CD4-positive, alpha-beta T cell treated with Interleukin-6 for 4 hours (primary cell): ENCODE results near the gene RGS14.

ENCODE experiments used
- DNase-seq: peaks from one replicate; pipeline ENCODE4 v3.0.0-alpha.2; 2020; ENCODE audit warnings: mixed read lengths

RGS14 gene

GRCh38 chr5:177383181-177383580, 25.5 kb downstream of the RGS14 start:
- DNase-seq: no peak

- no peak for DNase-seq
These were observed 26.4 kb downstream of the RGS14 start, which contains the start of gene SLC34A1 for GRCh38 chr5:177384134-177384533. TSS of gene SLC34A1 (plus strand) at chr5:177384434. CDS start at chr5:177385742, 1,308 bp downstream.

GRCh38 chr5:177385720-177386119, 28.0 kb downstream of the RGS14 start:
- DNase-seq: no peak

- no peak for DNase-seq
These were observed 28.8 kb downstream of the RGS14 start for GRCh38 chr5:177386542-177386941.

GRCh38 chr5:177387405-177387804, 29.7 kb downstream of the RGS14 start:
- no peak for DNase-seq

- no peak for DNase-seq
These were observed 30.9 kb downstream of the RGS14 start for GRCh38 chr5:177388521-177389052.

GRCh38 chr5:177389241-177390169, 31.8 kb downstream of the RGS14 start:
- DNase-seq: peak; percentile 69

- peak; percentile 92 for DNase-seq
These were observed 32.9 kb downstream of the RGS14 start for GRCh38 chr5:177390363-177391300.

GRCh38 chr5:177392765-177393164, 35.0 kb downstream of the RGS14 start:
- DNase-seq: no peak

GRCh38 chr5:177393206-177393765, 35.6 kb downstream of the RGS14 start:
- no peak for DNase-seq

GRCh38 chr5:177393990-177394389, 36.3 kb downstream of the RGS14 start:
- no peak for DNase-seq

GRCh38 chr5:177396078-177396477, 38.4 kb downstream of the RGS14 start:
- no peak for DNase-seq

- DNase-seq: no peak
These were observed 39.1 kb downstream of the RGS14 start for GRCh38 chr5:177396807-177397206.

- no peak for DNase-seq
These were observed 40.2 kb downstream of the RGS14 start for GRCh38 chr5:177397875-177398390.

GRCh38 chr5:177399997-177400868, 42.5 kb downstream of the RGS14 start, which contains the start of gene PFN3:
TSS of gene PFN3 (minus strand) at chr5:177400661. CDS start at chr5:177400576, 85 bp downstream.
- DNase-seq: no peak

GRCh38 chr5:177402271-177403043, 44.7 kb downstream of the RGS14 start:
- DNase-seq: peak; percentile 86

- peak; percentile 63 for DNase-seq
These were observed 45.5 kb downstream of the RGS14 start for GRCh38 chr5:177403102-177403791.

GRCh38 chr5:177403792-177404640, 46.3 kb downstream of the RGS14 start:
- DNase-seq: peak; percentile 90

GRCh38 chr5:177404641-177405179, 47.0 kb downstream of the RGS14 start:
- DNase-seq: no peak
